GM19043 (cell line): ENCODE data around the gene HCAR3.
"Not testable (repeated sequence)": the region's sequence is repeated elsewhere in the genome, so short reads cannot be mapped to it uniquely, and the experiment has no call there.

Experiments
- ATAC-seq: cut with Tn5 transposase; IDR thresholded peaks from one replicate; pipeline ENCODE4 v1.9.1; 2021; ENCODE audit warnings: low read depth; ENCODE audit not compliant: unreplicated experiment

HCAR3 gene

GRCh38 chr12:122716658-122717057 lies at the start of gene HCAR3:
TSS of gene HCAR3 (minus strand) at chr12:122716811. CDS start at chr12:122716737, 74 bp downstream.
- not testable (repeated sequence) for ATAC-seq

GRCh38 chr12:122757568-122757967 lies 41.0 kb upstream of the HCAR3 start:
- ATAC-seq, result no peak

- no peak for ATAC-seq
Measured at GRCh38 chr12:122754790-122755189, 38.2 kb upstream of the HCAR3 start.

- no peak for ATAC-seq
Measured at GRCh38 chr12:122753319-122753650, 36.7 kb upstream of the HCAR3 start.

- peak; percentile 90 for ATAC-seq
Measured at GRCh38 chr12:122752464-122753318, 36.1 kb upstream of the HCAR3 start, which contains the start of gene DENR. TSS of gene DENR (plus strand) at chr12:122752824. CDS start at chr12:122753702, 878 bp downstream.

- not testable (repeated sequence) for ATAC-seq
Measured at GRCh38 chr12:122750781-122751515, 34.3 kb upstream of the HCAR3 start.

GRCh38 chr12:122749569-122750332 lies 33.1 kb upstream of the HCAR3 start:
- ATAC-seq, result no peak

- no peak for ATAC-seq
Measured at GRCh38 chr12:122747224-122748135, 30.9 kb upstream of the HCAR3 start.

GRCh38 chr12:122743895-122744525 lies 27.4 kb upstream of the HCAR3 start:
- ATAC-seq, result no peak

- ATAC-seq, result no peak
Measured at GRCh38 chr12:122740351-122740750, 23.7 kb upstream of the HCAR3 start.

GRCh38 chr12:122738571-122738970 lies 22.0 kb upstream of the HCAR3 start:
- no peak for ATAC-seq

GRCh38 chr12:122732611-122733010 lies 16.0 kb upstream of the HCAR3 start:
- ATAC-seq, result no peak

GRCh38 chr12:122732170-122732569 lies 15.6 kb upstream of the HCAR3 start:
- ATAC-seq, result no peak

GRCh38 chr12:122730215-122731014 lies 13.8 kb upstream of the HCAR3 start, which contains the start of gene HCAR1:
TSS of gene HCAR1 (minus strand) at chr12:122730844. CDS start at chr12:122730339, 505 bp downstream.
- ATAC-seq, result no peak

- ATAC-seq, result no peak
Measured at GRCh38 chr12:122729583-122730214, 13.1 kb upstream of the HCAR3 start.

GRCh38 chr12:122726080-122726558 lies 9.5 kb upstream of the HCAR3 start:
- no peak for ATAC-seq

GRCh38 chr12:122725452-122726079 lies 9.0 kb upstream of the HCAR3 start:
- no peak for ATAC-seq
